Testis (tissue), 2 donors: Measurements from ENCODE around the gene KRT8.

Experiments
- CTCF ChIP-seq, 3 experiments: fragments of 450-650 bp in 2 of 3; fragments of 200-600 bp in 1 of 3; sonication (generic) in 1 of 3; IDR thresholded peaks; one replicate each; pipeline ENCODE4 v1.5.1; 2016 to 2019; ENCODE audit warnings: antibody characterized with exemption in 3 of 3, mild to moderate bottlenecking in 2 of 3, moderate library complexity in 1 of 3
- POLR2A ChIP-seq: fragments of 450-650 bp; IDR thresholded peaks from one replicate; pipeline ENCODE4 v1.6.1; 2017; ENCODE audit warnings: antibody characterized with exemption, mild to moderate bottlenecking, moderate library complexity

- TF ChIP-seq CTCF (IDR thresholded peaks at IDR 0.05) (no peak), POLR2A (no peak)
These were observed 8.4 kb downstream of the KRT8 start for GRCh38 chr12:52896190-52897100.
